ENCODE data around the gene COASY. TPM values are rescaled to one million over a fixed set of nuclear protein-coding genes. Genes with fewer than 3 reads are reported as not detected.
A peak's percentile ranks its signal among the peaks of the same experiment; 100 is the strongest.

COASY gene
- total and polyA plus RNA-seq, 2 experiments from 2014 or later: 60.1 to 72.1 TPM

- Histone ChIP-seq H3K79me2 (replicated peaks; ENCODE audit: insufficient read depth) (no peaks in the 10 kb centered on the region), H3K36me3 (ENCODE audit: insufficient read depth) (no peaks in the 10 kb centered on the region), H3K27me3 (ENCODE audit: insufficient read depth) (no peaks in the 10 kb centered on the region), H3F3A (replicated peaks; ENCODE audit: low read depth) (no peaks in the 10 kb centered on the region; the same call in none of the 2 replicates), H3K27ac (ENCODE audit: low read depth) (no peak overlapping the region), H4K20me1 (replicated peaks; ENCODE audit: insufficient read depth) (no peaks in the 10 kb centered on the region), H2AFZ (peak overlapping the region; percentile 95), H3K4me3 (peak overlapping the region; percentile 93), H3K4me2 (peak overlapping the region; percentile 92), H3K9me2 (ENCODE audit: insufficient read depth) (no peaks in the 10 kb centered on the region), H3K4me1 (ENCODE audit: insufficient read depth) (peaks cover 8% of the 10 kb centered on the region; the same call in 1 of the 2 replicates)
- H3K4me3 Mint-ChIP-seq: peak overlapping the region; percentile 87
- H3K36me3 Mint-ChIP-seq (ENCODE audit: low read depth): no peaks in the 10 kb centered on the region; the same call in 2 of the 3 replicates
- H3K4me1 Mint-ChIP-seq: peaks cover 16% of the 10 kb centered on the region
- H3K9me3 Mint-ChIP-seq: no peaks in the 10 kb centered on the region
- no peak overlapping the region for H3K27ac Mint-ChIP-seq
- ATAC-seq (no peak), DNase-seq (ENCODE audit: low spot score) (no peak)
- no peak for TF ChIP-seq ETS1 (IDR thresholded peaks at IDR 0.05)
- no peak for TF ChIP-seq ZNF114 (CRISPR knock-in tag; IDR thresholded peaks at IDR 0.05)
- TF ChIP-seq EZH2phosphoT487 (IDR thresholded peaks at IDR 0.05; ENCODE audit: unreplicated experiment): no peak
- no peak for TF ChIP-seq NANOG (IDR thresholded peaks at IDR 0.05; ENCODE audit: borderline replicate concordance)
- no peak for TF ChIP-seq CTCF (conservative IDR thresholded peaks at IDR 0.05; ENCODE audit: low read depth in 2 of 2)
- no peak for TF ChIP-seq EZH2 (IDR thresholded peaks at IDR 0.05; ENCODE audit: low read depth, unreplicated experiment)
- no peak for TF ChIP-seq REST (IDR thresholded peaks at IDR 0.05; ENCODE audit: unreplicated experiment)
- TF ChIP-seq CREB1 (CRISPR knock-in tag; IDR thresholded peaks at IDR 0.05; ENCODE audit: low read depth): no peak
- TF ChIP-seq ZNF462 (CRISPR knock-in tag; IDR thresholded peaks at IDR 0.05): no peak
- TF ChIP-seq ZNF331 (CRISPR knock-in tag; IDR thresholded peaks at IDR 0.05; ENCODE audit: low read depth): no peak
- no peak for TF ChIP-seq STAT1 (IDR thresholded peaks at IDR 0.05; ENCODE audit: unreplicated experiment)
- H3K27me3 Mint-ChIP-seq (ENCODE audit: insufficient read depth, low read depth, poor library complexity): peaks cover 21% of the 10 kb centered on the region
These were observed 6.8 kb upstream of the COASY start for GRCh38 chr17:42555122-42555622.

Data from GM23338 (cell line).